ENCODE data around the gene CCDC82.

CCDC82 gene

DNA sequence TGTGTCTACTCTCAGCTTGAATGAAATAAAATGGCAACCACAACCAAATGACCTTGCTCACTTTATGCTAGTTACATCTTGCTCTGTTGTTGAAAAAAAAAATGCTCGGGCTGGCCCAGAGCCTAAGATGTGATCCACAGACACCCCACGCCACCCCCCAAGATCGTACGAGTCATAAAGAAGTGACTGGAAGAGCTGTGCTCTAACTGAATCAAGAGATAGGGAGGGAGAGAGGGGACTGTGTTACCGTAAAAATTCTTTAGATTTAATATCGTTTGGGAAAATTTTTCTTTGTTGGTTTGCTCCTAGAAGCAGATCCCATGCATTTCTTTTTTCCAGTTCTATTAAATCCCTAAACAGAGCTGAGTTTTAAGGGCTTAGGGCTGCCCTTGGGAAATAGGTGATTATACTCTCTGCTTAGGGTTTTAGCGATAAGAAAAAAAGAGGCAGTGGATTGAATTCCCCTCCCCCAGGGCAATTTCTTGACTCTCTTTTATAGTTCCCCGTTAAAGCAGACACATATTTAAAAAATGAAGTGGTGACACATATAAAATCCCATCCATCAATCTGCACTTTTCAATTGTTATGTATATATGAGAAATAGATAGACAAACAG is 61.2 kb downstream of the CCDC82 start:
- no peak for DNase-seq

DNA sequence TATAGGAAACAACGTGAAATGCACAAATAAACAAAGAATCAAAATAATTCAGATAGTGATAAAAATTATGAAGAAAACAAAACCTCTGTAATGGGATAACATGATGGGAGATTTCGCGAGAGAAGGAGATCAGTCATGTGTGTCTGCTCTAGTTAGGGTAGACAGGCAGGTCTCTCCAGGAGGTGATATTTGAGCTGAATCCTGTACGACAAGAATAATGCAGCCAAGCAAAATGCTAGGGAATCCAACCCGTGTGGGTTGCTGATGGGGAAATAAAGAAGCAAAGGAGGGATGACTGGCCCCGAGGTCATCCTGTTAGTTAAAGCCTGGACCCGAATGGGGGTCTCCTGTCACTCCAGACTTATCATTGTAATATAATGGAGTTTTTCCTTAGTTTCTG is 62.8 kb downstream of the CCDC82 start:
- DNase-seq: no peak

DNA sequence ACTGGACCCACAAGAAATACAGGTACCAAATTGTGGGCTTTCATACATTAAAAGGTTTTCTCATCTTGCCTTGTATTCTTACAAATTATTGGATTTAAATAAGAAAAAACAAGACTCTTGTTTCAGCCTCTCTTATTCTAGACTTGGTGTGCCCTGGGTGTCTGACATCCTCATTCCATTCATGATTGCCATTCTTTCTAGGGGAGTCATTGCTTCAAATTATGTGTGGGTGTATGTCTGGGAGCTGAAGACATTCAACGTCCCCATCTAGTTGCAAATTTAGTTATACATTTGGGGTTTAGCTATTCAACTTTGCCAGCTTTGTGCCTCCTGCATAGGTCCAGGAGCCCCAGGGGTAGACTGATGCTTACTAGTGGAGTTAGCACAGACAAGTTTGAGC is 64.8 kb downstream of the CCDC82 start:
- no peak for DNase-seq

DNA sequence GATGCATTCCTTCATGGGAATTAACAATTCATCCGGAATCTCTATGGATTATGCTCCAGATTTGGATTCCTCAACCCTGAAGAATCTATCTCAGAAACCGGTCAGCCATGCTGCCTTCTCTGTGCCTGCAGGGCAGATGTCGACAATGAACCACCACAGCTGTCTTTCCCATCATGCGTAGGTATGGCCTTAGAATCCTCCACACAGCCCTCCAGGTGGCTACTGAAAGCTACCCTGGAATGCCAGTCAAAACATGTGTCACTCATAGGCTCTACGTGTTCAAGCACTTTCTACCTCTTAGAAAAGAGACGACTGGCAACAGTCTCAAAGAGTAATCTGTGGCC is 66.1 kb downstream of the CCDC82 start:
- DNase-seq: no peak

DNA sequence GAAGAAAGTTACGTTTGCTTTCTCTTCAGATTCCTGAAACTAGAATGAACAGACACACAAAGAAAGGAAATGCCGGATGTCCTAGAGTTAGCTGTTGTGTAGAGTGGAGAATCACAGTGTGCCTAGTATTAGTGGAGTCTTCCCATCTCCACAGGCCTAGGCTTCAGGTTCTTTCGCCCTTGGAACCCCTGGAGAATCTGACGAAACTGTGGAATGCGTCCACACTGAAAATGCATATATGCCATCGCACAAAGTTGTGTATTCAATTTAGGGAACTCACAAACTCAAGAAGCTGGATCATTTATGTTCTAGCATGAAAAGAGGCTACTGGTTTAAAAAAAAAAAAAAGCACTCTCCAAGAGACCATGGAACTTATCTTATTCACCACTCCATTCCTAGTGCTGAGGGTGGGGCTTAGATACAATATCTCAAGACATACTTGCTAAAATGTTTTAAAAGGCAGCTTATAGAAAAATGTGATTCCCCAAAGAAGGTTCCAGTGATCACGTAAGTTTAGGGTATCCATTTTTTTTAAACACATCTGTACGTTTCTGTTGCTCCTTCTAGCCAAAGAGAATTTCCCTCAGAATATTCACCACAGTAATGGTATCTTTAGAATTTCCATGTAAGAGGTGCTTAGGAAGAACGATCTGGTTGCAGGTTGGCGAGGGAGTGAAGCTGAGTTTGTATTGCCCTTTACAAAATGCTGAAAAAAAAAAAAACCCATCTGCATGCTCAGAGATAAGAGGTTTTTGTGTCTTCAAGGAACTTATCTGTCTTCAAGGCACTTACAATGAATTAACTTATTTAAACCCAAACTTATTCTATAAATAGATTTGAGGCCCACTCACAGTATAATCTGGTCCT is 66.7 kb downstream of the CCDC82 start:
- no peak for DNase-seq

DNA sequence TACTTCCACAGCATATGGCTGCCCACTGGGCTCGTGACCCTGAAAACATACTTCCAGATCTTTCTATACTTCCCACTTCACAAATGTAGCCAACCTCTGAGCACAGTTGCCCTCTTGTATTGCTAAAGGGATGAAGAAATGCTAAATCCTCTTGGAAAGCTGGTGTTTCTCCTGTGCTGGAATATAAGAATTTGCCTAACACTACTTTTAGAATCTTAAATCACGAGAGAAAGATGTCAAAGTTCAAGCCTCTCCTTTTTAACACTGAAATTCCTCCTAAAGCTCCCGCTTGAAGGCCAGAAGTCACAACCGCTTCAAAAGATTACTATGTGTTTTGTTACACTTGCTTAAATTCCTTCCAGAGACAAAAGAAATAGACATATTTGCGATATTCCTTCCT is 68.6 kb downstream of the CCDC82 start:
- DNase-seq: no peak

DNA sequence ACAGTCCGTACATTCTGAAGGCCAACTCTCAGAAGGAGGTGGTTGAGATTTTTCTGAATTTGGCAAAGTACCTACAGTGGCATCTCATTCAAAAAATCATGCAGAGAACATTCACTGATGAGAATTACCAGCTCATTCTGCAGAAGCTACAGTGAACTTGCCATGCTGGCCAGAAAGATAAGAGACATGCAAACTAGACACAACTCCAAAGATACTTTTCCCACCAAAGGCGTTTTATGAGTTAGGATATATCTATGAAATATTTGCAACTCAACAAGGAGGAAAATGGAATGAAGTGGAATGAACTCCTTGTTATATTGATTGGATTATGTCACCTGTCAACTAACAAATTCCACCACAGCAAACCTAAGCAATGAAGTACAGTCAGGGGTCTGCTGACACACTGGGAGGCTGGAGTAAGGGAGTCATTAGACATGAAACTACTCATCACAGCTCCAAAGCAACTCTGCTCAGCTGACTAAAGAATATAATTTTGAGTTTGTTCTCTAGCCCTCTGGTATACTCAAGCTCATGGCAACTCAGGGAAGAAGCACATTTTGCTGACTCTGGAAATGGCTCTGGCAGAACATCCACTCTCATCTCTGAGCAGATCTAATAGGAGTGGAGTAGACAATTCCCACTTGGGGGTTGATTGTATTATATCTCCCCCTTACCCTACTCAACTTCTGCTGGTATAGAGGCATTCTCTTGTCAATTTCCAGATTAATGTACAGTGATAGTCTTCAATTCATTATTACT is 69.6 kb downstream of the CCDC82 start:
- no peak for DNase-seq

DNA sequence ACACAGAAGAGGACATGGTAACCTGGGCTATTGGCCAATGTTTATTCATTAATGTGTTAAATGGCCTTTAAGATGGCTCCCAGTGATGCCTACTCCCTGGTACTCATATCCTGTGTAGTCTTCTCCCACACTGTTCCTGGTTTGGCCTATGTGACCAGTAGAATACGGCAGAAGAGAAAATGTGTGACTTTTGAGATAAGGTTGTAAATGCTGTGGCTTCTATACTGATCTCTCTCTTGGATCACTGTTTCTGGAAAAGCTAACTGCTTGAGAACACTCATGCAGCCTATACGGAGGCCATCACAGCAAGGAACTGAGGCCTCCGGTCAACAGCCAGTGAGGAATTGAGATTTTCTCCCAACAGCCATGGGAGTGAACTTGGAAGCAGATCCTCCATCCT is 70.9 kb downstream of the CCDC82 start:
- no peak for DNase-seq

DNA sequence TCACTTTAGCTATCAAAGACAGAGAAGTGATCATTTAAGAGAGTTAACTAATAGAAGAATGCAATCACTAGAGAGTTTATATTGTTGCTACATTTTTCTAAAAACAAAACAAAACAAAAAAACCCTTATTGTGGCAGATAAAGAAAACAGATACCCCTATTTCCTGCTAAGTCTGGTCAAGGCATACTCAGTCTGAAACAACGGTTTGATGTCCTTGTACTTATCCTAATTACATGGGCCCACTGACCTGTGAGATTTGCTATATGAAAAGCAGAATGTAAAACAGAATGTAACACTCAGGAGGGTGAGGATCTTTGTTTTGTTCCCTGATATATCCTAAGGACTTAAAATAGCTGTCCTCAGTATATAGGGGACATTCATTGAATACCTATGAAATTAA is 71.3 kb downstream of the CCDC82 start:
- no peak for DNase-seq

DNA sequence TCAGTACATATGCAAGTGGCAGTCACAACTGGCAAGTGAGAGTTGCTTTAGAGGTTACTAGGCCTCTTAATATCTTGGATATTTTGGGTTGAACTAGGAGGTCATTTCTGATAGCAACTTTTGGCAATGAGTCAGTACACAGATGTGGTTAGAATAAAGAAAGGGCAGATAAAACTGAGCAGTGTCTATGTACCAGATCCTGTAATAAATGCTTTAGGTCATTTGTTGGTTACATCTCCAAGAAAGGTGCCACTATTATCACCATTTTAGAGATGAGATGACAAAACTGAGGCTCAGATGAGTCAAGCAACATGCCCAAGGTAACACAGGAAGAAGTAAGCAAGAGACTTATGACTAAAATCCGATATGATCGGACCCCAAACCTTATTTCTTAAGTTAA is 71.7 kb downstream of the CCDC82 start:
- DNase-seq: no peak

DNA sequence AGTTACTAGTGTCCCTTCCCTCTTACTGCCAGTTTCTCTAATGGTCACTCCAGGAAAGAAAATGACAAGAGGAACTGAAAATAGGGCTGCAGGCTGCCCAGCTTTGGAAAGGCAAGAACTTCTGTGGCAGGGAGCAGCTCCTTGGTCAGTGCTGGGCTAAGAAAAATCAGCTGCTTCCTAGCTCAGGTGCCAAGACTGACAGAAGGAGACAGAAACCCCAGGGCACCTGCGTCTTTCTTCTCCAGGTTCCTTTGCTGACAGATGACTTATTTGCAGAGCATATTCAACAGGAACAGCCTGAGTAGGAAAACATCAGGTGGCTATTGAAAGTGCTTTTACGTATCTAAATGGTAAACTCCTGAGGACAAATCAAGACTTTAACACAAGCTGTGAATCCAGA is 72.1 kb downstream of the CCDC82 start:
- DNase-seq: peak in 1 of 2 donors; percentile 47

DNA sequence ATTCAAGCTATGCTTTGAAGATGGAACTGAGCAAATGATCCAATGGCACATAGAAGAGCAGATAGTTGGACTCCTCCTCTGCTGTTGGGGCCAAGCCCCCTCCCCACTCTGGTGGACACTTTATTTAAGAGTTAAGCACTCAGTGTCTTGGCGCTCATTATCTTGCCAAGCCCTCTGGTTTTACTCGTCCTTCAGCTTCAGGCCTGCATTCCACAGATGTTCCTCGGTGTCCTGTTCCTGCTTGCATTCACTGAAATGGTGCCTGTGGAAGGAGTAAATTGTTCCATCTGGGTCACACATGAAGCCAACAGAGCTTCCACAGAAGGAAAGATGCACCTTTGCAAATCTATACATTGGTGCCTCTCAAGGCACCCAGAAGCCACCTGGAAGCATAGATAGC is 72.8 kb downstream of the CCDC82 start:
- DNase-seq: no peak

DNA sequence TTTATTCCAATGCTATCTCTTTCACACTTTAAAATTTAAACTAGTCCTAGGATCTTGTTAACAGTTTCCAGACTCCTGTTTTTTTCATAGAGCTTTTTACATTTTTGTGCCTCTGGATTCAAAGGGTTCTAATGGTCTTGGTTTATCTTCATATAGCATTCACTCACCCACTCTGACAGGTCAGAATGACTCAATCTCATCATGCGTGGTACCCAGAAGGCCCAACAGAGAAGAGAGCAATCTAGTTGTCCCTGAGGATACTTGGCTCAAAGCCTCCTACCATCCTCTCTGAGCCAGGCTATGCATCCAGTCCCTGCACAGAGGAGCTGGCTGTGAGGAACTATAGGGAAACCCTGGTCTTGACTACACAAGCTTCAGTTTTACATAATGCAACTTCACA is 74.2 kb downstream of the CCDC82 start:
- no peak for DNase-seq

DNA sequence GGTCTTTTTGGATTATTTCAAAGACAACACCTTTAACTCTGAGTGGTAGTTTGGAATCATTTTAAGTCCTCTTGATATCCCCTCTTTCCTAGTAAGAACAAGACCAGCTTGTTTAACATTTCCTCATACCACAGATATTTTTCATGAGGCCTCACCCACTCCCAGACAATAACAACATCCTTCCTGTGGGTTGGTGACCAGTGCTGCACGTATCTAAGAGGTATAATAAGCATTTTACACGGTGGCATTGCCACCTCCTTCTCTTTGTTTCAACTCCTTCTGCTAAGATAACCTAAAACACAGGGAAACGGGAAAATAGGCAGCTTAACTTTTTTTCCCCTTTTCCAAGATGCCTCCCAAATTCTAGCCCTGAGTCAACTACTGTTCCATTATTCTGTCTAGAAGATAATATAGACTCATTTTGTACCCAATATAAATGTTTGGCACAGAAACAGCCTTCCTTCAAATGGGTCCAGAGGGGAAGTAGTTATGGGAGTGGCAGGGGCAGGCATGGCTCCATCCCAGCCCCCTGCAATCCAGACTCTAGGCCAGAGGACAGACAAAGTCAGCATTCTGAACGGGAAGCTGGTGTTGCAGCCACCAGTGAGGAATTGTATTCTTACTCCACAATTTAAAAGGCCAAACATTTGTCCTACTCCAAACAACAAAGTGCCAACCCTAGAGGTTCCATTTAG is 75.2 kb downstream of the CCDC82 start:
- DNase-seq: peak; percentile 45 to 50

DNA sequence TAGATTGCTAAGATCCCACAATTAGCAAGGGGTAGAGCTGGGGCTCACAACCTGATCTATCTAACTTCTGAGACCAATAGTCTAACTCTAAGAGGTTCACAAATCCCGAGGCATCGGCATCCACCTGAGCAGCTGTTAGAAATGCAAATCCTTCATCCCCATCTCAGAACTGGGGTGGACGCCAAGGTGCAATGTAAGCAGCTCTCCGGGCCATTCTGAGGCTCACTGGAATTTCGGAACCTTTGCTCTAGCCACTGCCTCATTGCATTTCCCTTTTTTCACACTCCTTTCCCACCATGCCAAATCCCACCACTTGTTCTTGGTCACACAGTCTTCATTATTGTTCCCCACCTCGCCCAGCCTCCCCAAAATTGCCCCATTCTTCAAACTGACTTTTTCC is 76.5 kb downstream of the CCDC82 start:
- DNase-seq: peak in 1 of 2 donors; percentile 26

DNA sequence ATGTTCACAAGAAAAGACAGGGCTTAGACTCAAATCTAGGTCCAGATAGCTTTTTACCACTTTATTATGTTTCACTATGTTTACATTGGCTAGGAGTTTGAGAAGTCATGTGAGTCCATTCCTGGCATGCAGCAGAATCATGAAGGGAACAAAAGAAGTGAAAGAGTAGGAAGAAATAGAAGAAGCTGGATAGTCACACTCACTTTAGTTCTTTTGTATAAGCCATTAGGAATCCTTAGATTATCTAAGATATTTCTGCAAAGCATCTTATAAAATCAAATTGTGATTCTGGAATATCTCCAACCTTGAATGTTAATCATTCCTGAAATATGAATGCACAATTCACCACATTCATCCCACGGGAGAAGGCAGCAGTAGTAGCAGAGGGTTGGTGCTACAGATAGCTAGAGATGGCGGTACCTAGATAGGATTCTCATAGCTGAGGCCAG is 78.6 kb downstream of the CCDC82 start:
- DNase-seq: no peak

DNA sequence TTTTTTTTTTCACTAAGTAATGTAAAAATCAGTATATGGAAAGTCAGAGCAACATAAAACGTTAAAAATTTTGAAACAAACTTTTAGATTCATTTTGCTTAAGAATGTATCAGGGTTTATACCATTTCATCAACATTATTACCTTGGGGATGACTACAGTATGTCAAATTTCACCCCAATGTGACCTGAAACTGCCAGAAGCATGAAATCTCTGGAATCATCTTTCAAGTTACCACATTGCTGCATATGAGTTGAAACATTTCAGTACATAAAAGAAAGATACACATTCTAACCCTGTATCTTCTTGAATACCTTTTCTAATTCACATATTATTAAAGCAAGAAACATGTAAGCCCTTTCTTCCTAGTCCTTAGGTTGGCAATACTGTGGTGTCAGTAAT is 79.5 kb downstream of the CCDC82 start:
- no peak for DNase-seq

DNA sequence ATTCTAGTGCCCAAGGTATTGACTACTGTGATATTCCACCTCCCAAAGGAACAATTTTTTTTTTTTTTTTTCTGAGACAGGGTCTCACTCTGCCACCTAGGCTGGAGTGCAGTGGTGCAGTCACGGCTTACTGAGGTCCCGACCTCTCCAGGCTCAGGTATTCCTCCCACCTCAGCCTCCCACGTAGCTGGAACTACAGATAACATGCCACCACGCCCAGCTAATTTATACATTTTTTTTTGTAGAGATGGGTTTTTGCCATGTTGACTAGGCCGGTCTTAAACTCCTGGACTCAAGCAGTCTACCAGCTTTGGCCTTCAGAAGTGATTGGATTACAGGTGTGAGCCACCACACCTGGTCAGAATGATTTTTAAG is 80.1 kb downstream of the CCDC82 start:
- no peak for DNase-seq

DNA sequence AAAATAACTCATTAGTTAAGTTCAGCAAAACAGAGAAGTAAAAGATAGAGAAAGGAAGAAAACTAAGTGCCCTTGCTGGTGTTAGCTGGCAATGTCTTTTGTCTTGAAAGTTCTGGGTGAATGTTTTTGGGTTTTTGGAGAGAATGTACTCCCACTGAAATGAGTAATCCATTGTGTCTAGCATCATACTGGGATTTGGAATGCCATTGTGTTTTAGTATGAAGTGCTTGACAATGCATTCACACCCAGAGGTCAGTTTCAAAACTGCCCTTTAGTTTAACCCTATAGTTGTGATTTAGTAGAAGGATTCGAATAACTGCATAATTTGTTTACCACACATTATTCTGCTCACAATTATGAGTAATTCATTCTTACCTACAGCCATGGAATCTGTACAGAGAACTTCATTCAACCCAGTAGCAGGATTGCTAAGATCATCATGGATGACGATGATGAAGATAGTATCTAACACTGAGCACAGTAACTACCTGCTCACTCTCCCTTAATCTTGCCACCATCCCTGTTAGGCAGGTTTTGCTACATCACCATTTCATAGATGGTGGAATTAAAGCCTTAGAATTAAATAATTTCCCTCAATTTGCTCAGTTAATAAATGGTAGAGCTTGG is 80.6 kb downstream of the CCDC82 start:
- DNase-seq: no peak

DNA sequence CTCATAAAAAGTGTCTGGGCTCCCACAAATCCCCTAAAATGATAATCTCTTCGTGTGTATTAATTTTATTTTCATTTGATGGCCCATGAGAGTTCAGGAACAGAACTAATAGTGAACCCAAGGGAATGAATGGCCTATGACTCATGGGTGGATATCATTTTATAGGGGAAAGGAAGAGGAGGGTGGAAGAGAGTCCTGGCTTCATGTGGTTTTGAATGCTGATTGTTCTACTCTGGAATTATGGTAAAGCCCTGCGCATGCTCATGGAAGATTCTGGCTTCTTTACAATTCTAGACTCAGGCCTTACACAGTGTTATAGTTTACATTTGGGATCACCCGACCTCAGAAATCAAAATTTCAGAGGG is 82.0 kb downstream of the CCDC82 start:
- DNase-seq: no peak

DNA sequence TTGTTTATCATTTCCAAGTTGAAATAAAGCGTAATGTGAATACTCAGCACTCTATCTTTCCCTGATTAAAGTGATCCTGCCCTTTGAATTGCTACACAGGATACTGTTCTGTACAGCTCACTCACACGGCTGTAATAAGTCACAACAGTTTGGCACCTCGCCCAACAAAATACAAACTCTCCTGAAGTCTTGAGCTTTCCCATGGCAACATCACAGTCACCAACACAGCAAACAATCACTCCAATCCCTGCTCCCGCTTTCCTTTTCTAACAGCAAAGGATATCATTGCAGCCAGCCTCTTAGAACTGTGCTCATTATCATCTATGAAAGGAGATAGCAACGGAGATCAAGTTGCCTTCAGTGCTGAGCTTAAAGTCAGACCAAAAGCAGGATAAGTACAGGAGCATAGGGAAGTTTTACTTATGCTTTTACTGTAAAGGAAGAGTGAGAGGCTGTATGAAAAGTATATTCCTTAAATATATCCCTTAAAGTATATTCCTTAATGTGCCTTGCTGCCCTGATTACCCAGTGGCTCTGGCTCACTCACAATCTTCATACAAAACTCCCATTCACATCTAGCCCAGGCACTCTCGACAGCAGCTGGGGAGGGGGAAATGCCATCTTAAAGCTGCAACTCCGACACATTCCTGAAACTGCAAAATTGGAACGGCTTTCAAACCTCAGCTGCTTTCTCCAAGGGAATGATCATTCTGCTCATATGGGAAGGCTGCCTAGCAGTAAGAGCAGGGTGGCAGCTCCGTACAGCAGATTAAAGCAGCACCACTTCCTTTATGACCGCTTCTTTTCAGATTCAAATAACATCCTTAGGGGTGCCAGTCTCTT is 82.6 kb downstream of the CCDC82 start:
- peak in 1 of 2 donors; percentile 34 for DNase-seq

DNA sequence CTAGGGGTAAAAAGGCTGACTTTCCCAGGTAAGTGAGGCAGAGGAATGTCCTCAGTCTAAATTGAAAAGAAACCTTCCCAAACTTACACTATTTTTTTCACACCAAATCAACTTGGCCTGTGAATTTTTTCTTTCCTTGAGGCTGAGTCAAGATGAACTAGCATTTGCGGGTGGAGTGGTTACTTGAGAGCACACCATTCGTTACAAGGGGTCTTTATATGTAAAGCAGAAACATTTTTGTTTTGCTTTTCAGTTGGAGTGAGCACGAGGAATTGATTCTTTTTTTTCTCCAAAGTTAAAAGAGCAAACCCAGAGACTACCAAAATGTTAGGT is 83.1 kb downstream of the CCDC82 start:
- DNase-seq: no peak
